ENCODE data around the gene GPR17.

DNA sequence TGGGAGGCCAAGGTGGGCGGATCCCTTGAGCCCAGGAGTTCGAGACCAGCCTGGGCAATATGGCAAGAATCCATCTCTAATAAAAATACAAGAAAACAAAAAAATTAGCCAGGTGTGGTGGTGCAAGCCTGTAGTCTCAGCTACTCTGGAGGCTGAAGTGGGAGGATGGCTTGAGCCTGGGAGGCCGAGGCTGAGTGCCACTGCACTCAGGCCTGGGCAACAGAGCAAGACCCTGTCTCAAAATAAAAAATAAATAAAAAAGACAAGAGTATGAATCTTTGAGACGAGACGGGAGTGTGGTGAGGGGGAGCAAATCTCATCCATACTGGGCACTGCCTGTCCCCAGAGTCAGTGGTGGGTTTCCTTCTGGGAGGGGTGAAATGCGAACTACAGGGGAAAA is 12.2 kb downstream of the GPR17 start:
- TF ChIP-seq POLR2AphosphoS5 (IDR thresholded peaks at IDR 0.05; ENCODE audit: low read depth, low read length): no peak
- TF ChIP-seq POLR2A (IDR thresholded peaks at IDR 0.05; ENCODE audit: low read depth, low read length): no peak
